Measurements from ENCODE around the gene CCDC141. TPM values are rescaled to one million over a fixed set of nuclear protein-coding genes. Genes with fewer than 3 reads are reported as not detected.
"Not testable (repeated sequence)": the region's sequence is repeated elsewhere in the genome, so short reads cannot be mapped to it uniquely, and the experiment has no call there.

Gene CCDC141
- total RNA-seq, 4 donors from 2014 or later = 5.5 to 18.9 (median 12.5) TPM

- no peak for TF ChIP-seq CTCF (IDR thresholded peaks at IDR 0.05)
- DNase-seq (ENCODE audit: low spot score) (no peak), ATAC-seq (ENCODE audit: low FRiP score) (no peak)
These were observed 52.9 kb downstream of the CCDC141 start for GRCh38 chr2:178997067-178997466.

GRCh38 chr2:178994264-178994663 is 55.7 kb downstream of the CCDC141 start:
- no peak for DNase-seq (ENCODE audit: low spot score)
- TF ChIP-seq CTCF (IDR thresholded peaks at IDR 0.05) = no peak
- no peak for ATAC-seq (ENCODE audit: low FRiP score)

GRCh38 chr2:178993788-178994187 is 56.1 kb downstream of the CCDC141 start:
- TF ChIP-seq CTCF (IDR thresholded peaks at IDR 0.05) = no peak
- no peak for ATAC-seq (ENCODE audit: low FRiP score)
- no peak for DNase-seq (ENCODE audit: low spot score)

DNA sequence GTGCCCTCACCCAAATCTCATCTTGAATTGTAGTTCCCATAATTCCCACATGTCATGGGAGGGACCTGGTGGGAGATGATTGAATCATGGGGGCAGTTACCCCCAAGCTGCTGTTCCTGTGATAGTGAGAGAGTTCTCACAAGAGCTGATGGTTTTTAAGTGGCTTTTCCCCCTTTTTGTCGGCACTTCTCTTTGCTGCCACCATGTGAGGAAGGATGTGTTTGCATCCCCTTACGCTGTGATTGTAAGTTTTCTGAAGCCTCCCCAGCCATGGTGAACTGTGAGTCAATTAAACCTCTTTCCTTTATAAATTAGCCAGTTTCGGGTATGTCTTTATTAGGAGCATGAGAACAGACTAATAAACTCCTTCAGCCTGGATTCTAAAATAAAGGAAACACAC is 57.2 kb downstream of the CCDC141 start:
- ATAC-seq (ENCODE audit: low FRiP score); DNase-seq (ENCODE audit: low spot score): not testable (repeated sequence)

DNA sequence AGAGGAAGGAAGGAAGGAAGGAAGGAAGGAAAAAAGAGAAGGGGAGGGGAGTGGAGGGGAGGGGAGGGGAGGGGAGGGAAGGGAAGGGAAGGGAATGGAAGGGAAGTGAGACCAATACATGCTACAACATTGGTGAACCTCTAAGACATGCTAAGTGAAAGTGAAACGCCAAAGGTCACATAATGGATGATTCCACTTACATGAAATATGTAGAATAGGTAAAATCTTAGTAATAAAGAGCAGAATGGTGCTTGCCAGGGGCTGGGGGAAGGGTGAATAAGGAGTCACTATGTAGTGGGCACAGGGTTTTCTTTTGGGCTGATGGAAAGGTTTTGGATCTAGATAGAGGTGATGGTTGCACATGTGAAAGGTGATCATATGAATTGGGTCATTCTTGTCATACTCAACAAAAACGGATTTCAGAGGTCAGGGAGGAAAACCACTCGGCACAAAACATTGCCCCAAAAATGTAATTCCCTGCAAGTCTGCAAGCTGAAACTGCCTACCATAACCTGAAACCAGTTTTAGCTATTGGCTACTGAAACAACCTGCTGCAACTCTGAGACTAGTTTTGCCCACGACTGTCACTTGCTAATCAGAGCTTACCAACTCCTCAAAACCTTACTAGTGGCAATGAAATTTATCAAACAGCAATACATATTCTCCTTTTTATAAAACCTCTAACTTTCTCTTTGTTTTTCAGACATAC is 59.2 kb downstream of the CCDC141 start:
- DNase-seq (ENCODE audit: low spot score) = no peak
- ATAC-seq (ENCODE audit: low FRiP score) = no peak
- TF ChIP-seq CTCF (IDR thresholded peaks at IDR 0.05) = no peak

GRCh38 chr2:178989424-178989823 is 60.5 kb downstream of the CCDC141 start:
- not testable (repeated sequence) for ATAC-seq (ENCODE audit: low FRiP score); DNase-seq (ENCODE audit: low spot score)

DNA sequence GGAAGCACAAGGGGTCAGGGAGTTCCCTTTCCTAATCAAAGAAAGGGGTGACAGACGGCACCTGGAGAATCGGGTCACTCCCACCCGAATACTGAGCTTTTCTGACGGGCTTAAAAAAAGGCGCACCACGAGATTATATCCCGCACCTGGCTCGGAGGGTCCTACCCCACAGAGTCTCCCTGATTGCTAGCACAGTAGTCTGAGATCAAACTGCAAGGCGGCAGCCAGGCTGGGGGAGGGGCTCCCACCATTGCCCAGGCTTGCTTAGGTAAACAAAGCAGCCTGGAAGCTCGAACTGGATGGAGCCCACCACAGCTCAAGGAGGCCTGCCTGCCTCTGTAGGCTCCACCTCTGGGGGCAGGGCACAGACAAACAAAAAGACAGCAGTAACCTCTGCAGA is 67.3 kb downstream of the CCDC141 start:
- ATAC-seq (ENCODE audit: low FRiP score); DNase-seq (ENCODE audit: low spot score): not testable (repeated sequence)

GRCh38 chr2:178980815-178981214 is 69.1 kb downstream of the CCDC141 start:
- no peak for TF ChIP-seq CTCF (IDR thresholded peaks at IDR 0.05)
- DNase-seq (ENCODE audit: low spot score) = no peak
- ATAC-seq (ENCODE audit: low FRiP score) = no peak

DNA sequence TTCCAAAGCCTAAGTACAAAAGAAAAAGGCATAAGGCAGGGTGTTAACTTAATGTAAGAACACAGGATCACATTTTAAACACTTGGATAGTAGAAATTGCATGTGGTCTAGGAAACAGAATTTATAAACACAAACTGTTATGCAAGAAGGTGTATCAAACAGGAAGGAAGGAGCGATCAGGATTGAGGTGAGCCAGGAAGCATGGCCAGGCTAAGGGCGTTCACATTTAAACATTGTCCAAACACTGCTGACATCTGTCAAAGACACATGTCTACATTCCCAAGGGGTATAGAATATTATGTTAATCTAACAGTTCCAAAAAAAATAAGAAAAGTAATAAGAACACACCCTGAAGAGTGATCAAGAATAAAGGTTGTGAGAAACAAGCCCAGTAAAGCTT is 71.3 kb downstream of the CCDC141 start:
- ATAC-seq (ENCODE audit: low FRiP score) = no peak
- no peak for TF ChIP-seq CTCF (IDR thresholded peaks at IDR 0.05)
- no peak for DNase-seq (ENCODE audit: low spot score)
